ENCODE measurements around the gene SSBP3. TPM values are rescaled to one million over a fixed set of nuclear protein-coding genes. Genes with fewer than 3 reads are reported as not detected.

SSBP3 gene
- total RNA-seq, 1 donor from 2014 or later: 84.4 TPM

GRCh38 chr1:54337034-54337433 is 69.2 kb downstream of the SSBP3 start:
- no peak for DNase-seq (ENCODE audit: low spot score)
- no peaks in the 10 kb centered on the region for H3K27me3 Mint-ChIP-seq (ENCODE audit: low read depth)
- intact Hi-C loops (cut with micrococcal nuclease): no loop called here
- H3K36me3 Mint-ChIP-seq (ENCODE audit: low read depth): peaks cover 12% of the 10 kb centered on the region
- no peak overlapping the region for H3K4me3 Mint-ChIP-seq (ENCODE audit: low read depth)
- no peak overlapping the region for H3K27ac Mint-ChIP-seq
- no peaks in the 10 kb centered on the region for H3K9me3 Mint-ChIP-seq
- H3K4me1 Mint-ChIP-seq (ENCODE audit: low read depth): peaks cover 7% of the 10 kb centered on the region

GRCh38 chr1:54336116-54336515 is 70.1 kb downstream of the SSBP3 start:
- H3K4me1 Mint-ChIP-seq (ENCODE audit: low read depth): peaks cover 7% of the 10 kb centered on the region
- intact Hi-C loops (cut with micrococcal nuclease): no loop called here
- no peak overlapping the region for H3K4me3 Mint-ChIP-seq (ENCODE audit: low read depth)
- no peaks in the 10 kb centered on the region for H3K27me3 Mint-ChIP-seq (ENCODE audit: low read depth)
- no peak for DNase-seq (ENCODE audit: low spot score)
- H3K36me3 Mint-ChIP-seq (ENCODE audit: low read depth): peaks cover 8% of the 10 kb centered on the region
- H3K9me3 Mint-ChIP-seq: no peaks in the 10 kb centered on the region
- no peak overlapping the region for H3K27ac Mint-ChIP-seq

- DNase-seq (ENCODE audit: low spot score): no peak
- Mint-ChIP-seq H3K4me3 (ENCODE audit: low read depth) (no peak overlapping the region), H3K36me3 (ENCODE audit: low read depth) (peaks cover 8% of the 10 kb centered on the region), H3K27ac (no peak overlapping the region), H3K27me3 (ENCODE audit: low read depth) (no peaks in the 10 kb centered on the region), H3K9me3 (no peaks in the 10 kb centered on the region), H3K4me1 (ENCODE audit: low read depth) (peaks cover 7% of the 10 kb centered on the region)
- intact Hi-C loops (cut with micrococcal nuclease): no loop called here
Measured at GRCh38 chr1:54335755-54336108, 70.5 kb downstream of the SSBP3 start.

- no peak overlapping the region for H3K4me3 Mint-ChIP-seq (ENCODE audit: low read depth)
- H3K4me1 Mint-ChIP-seq (ENCODE audit: low read depth): peaks cover 7% of the 10 kb centered on the region
- DNase-seq (ENCODE audit: low spot score): no peak
- H3K27me3 Mint-ChIP-seq (ENCODE audit: low read depth): no peaks in the 10 kb centered on the region
- intact Hi-C loops (cut with micrococcal nuclease): no loop called here
- H3K9me3 Mint-ChIP-seq: no peaks in the 10 kb centered on the region
- no peak overlapping the region for H3K27ac Mint-ChIP-seq
- peaks cover 8% of the 10 kb centered on the region for H3K36me3 Mint-ChIP-seq (ENCODE audit: low read depth)
Measured at GRCh38 chr1:54335011-54335754, 71.0 kb downstream of the SSBP3 start.

GRCh38 chr1:54332781-54333585 is 73.2 kb downstream of the SSBP3 start:
- no peak overlapping the region for H3K4me3 Mint-ChIP-seq (ENCODE audit: low read depth)
- H3K4me1 Mint-ChIP-seq (ENCODE audit: low read depth): peaks cover under 1% of the 10 kb centered on the region
- DNase-seq (ENCODE audit: low spot score): no peak
- H3K36me3 Mint-ChIP-seq (ENCODE audit: low read depth): peaks cover 6% of the 10 kb centered on the region
- no peaks in the 10 kb centered on the region for H3K9me3 Mint-ChIP-seq
- H3K27me3 Mint-ChIP-seq (ENCODE audit: low read depth): no peaks in the 10 kb centered on the region
- no peak overlapping the region for H3K27ac Mint-ChIP-seq
- intact Hi-C loops (cut with micrococcal nuclease): no loop called here

- H3K27ac Mint-ChIP-seq: no peak overlapping the region
- peaks cover under 1% of the 10 kb centered on the region for H3K4me1 Mint-ChIP-seq (ENCODE audit: low read depth)
- no peaks in the 10 kb centered on the region for H3K27me3 Mint-ChIP-seq (ENCODE audit: low read depth)
- H3K36me3 Mint-ChIP-seq (ENCODE audit: low read depth): peaks cover 5% of the 10 kb centered on the region
- DNase-seq (ENCODE audit: low spot score): no peak
- intact Hi-C loops (cut with micrococcal nuclease): no loop called here
- no peak overlapping the region for H3K4me3 Mint-ChIP-seq (ENCODE audit: low read depth)
- no peaks in the 10 kb centered on the region for H3K9me3 Mint-ChIP-seq
Measured at GRCh38 chr1:54331843-54332463, 74.2 kb downstream of the SSBP3 start.

- Mint-ChIP-seq H3K27me3 (ENCODE audit: low read depth) (no peaks in the 10 kb centered on the region), H3K9me3 (no peaks in the 10 kb centered on the region), H3K4me1 (ENCODE audit: low read depth) (peaks cover 1% of the 10 kb centered on the region), H3K27ac (no peak overlapping the region), H3K36me3 (ENCODE audit: low read depth) (peaks cover 5% of the 10 kb centered on the region), H3K4me3 (ENCODE audit: low read depth) (no peak overlapping the region)
- intact Hi-C loops (cut with micrococcal nuclease): no loop called here
- DNase-seq (ENCODE audit: low spot score): no peak
Measured at GRCh38 chr1:54331091-54331772, 75.0 kb downstream of the SSBP3 start.

- Mint-ChIP-seq H3K4me1 (ENCODE audit: low read depth) (peaks cover 1% of the 10 kb centered on the region), H3K9me3 (no peaks in the 10 kb centered on the region), H3K27ac (no peak overlapping the region), H3K36me3 (ENCODE audit: low read depth) (no peaks in the 10 kb centered on the region), H3K4me3 (ENCODE audit: low read depth) (no peak overlapping the region), H3K27me3 (ENCODE audit: low read depth) (no peaks in the 10 kb centered on the region)
- intact Hi-C loops (cut with micrococcal nuclease): no loop called here
- no peak for DNase-seq (ENCODE audit: low spot score)
Measured at GRCh38 chr1:54329312-54330003, 76.7 kb downstream of the SSBP3 start.

- DNase-seq (ENCODE audit: low spot score): no peak
- Mint-ChIP-seq H3K36me3 (ENCODE audit: low read depth) (no peaks in the 10 kb centered on the region), H3K4me1 (ENCODE audit: low read depth) (peaks cover 1% of the 10 kb centered on the region), H3K27me3 (ENCODE audit: low read depth) (no peaks in the 10 kb centered on the region), H3K9me3 (no peaks in the 10 kb centered on the region), H3K4me3 (ENCODE audit: low read depth) (no peak overlapping the region), H3K27ac (no peak overlapping the region)
- intact Hi-C loops (cut with micrococcal nuclease): no loop called here
Measured at GRCh38 chr1:54328066-54328636, 78.0 kb downstream of the SSBP3 start.

GRCh38 chr1:54327386-54328065 is 78.7 kb downstream of the SSBP3 start:
- no peaks in the 10 kb centered on the region for H3K9me3 Mint-ChIP-seq
- no peak overlapping the region for H3K27ac Mint-ChIP-seq
- no peak for DNase-seq (ENCODE audit: low spot score)
- H3K36me3 Mint-ChIP-seq (ENCODE audit: low read depth): no peaks in the 10 kb centered on the region
- no peaks in the 10 kb centered on the region for H3K27me3 Mint-ChIP-seq (ENCODE audit: low read depth)
- no peak overlapping the region for H3K4me3 Mint-ChIP-seq (ENCODE audit: low read depth)
- intact Hi-C loops (cut with micrococcal nuclease): no loop called here
- peaks cover 1% of the 10 kb centered on the region for H3K4me1 Mint-ChIP-seq (ENCODE audit: low read depth)

GRCh38 chr1:54326543-54327385 is 79.4 kb downstream of the SSBP3 start:
- H3K9me3 Mint-ChIP-seq: no peaks in the 10 kb centered on the region
- no peaks in the 10 kb centered on the region for H3K27me3 Mint-ChIP-seq (ENCODE audit: low read depth)
- H3K36me3 Mint-ChIP-seq (ENCODE audit: low read depth): no peaks in the 10 kb centered on the region
- H3K4me3 Mint-ChIP-seq (ENCODE audit: low read depth): no peak overlapping the region
- no peak for DNase-seq (ENCODE audit: low spot score)
- no peak overlapping the region for H3K27ac Mint-ChIP-seq
- intact Hi-C loops (cut with micrococcal nuclease): no loop called here
- H3K4me1 Mint-ChIP-seq (ENCODE audit: low read depth): peaks cover 1% of the 10 kb centered on the region
